GM12892 (cell line): ENCODE data around the gene POU6F2.
A peak's percentile ranks its signal among the peaks of the same experiment; 100 is the strongest.

Source experiments
- DNase-seq: peaks from one replicate; pipeline ENCODE4 v3.0.0; 2011; ENCODE audit not compliant: insufficient read length
- FAIRE-seq: peaks from 2 replicates; lab custom pipeline; 2011; peaks lifted over from hg19 to GRCh38; lab: Jason Lieb, UNC
- POLR2A ChIP-seq: IDR thresholded peaks from 2 replicates; pipeline ENCODE4 v1.6.1; 2011; ENCODE audit warnings: low read depth, low read length, control low read depth
- POLR2AphosphoS5 ChIP-seq: IDR thresholded peaks from 2 replicates; pipeline ENCODE4 v1.6.1; 2011; ENCODE audit warnings: low read depth, low read length, control low read depth
- TAF1 ChIP-seq: IDR thresholded peaks from 2 replicates; pipeline ENCODE4 v1.6.1; 2011; ENCODE audit warnings: low read depth, mild to moderate bottlenecking, control low read depth, low read length, borderline replicate concordance

Gene POU6F2

DNA sequence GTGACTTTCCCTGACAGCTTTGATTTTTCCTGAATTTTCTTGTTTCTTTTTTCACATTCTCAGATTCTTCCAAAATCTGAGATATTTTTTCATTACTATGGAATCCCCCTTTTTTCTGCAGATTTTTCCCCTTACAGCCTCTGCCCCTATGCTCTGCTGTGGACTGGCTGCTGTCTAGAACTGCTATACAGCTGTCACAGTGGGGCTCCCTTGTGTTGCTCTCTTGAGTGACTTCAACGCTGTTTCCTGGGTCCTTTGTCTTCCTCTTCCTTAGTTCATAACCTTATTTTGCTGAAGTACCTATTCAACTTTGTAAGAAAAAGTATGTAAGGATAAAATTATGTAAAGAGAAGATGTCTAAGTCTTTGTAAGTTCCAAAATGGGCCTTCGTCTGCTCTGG, 354.4 kb downstream of the POU6F2 start:
- DNase-seq = no peak
- FAIRE-seq = no peak
- TF ChIP-seq TAF1 (no peak), POLR2AphosphoS5 (no peak), POLR2A (no peak)

DNA sequence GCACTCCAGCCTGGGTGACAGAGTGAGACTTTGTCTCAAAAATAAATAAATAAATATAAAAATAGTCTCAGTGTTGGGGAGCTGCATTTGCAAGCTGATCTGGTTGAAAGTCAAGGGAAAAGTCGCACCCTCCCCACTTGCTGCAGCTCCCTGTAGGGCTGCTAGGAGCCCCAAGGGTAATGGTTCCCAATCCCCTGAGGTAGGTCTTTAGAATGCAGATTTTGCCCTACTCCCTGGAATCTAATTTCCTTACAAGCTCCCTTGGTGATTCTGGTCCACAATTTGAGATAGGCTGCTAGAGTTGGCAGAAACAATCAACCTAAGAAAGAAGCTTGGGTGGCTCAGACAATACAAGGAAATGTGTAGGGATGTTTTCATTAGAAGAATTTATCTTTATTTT, 356.0 kb downstream of the POU6F2 start:
- no peak for FAIRE-seq

DNA sequence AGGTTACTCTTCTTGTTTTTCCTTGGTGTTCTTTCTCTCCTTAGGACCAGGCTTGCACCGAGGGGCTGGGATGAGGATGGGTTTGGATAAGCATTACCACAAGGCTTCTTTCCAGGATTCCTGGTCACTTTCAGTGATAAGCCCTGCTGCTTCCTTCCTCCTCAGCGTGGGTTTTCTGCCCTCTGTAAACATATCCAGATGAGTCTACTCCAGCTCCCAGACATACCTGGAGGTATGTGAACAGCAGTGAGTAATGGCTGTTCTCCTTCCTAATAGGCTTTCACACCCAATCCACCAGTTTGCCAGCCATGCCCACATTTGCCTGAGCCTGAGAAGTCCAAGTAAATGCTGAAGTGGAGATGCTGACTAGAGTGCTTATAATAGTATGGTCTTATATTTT, 358.7 kb downstream of the POU6F2 start:
- no peak for TF ChIP-seq POLR2AphosphoS5
- TF ChIP-seq POLR2A = no peak
- TF ChIP-seq TAF1 = no peak
- DNase-seq (no peak), FAIRE-seq (no peak)

More for the DNA sequence above, 356.0 kb downstream of the POU6F2 start:
- no peak for TF ChIP-seq POLR2A
- TF ChIP-seq POLR2AphosphoS5 = no peak
- TF ChIP-seq TAF1 = no peak
- no peak for DNase-seq

DNA sequence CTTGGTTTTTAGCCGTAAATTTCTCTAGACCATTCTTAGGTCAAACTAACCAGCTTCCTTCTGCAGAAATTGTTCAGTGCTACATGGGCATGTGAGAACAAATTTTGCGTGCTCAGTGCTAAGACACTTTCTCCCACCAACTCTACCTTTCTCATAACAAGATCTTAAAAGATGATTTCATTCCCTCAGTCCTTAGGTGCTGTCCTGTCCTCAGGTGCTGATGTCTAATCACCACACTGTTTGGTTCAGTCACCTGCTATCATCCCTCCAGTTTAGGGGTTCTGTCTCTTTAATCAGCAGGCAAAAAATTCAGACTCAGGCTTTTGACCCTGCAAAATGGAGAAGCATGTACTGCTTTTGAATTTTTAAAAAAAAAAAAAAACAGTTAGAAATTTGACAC, 361.0 kb downstream of the POU6F2 start:
- FAIRE-seq (no peak), DNase-seq (no peak)
- TF ChIP-seq POLR2AphosphoS5 (no peak), POLR2A (no peak)

DNA sequence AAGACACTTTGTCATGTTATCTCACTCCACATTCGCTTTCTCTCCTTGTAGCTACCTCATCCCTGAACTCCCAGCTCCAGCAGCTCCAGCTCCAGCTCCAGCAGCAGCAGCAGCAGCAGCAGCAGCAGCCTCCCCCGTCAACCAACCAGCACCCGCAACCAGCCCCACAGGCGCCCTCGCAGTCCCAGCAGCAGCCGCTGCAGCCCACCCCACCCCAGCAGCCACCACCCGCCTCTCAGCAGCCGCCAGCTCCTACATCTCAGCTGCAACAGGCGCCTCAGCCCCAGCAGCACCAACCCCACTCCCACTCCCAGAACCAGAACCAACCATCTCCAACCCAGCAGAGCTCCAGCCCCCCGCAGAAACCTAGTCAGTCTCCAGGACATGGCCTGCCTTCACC, 361.9 kb downstream of the POU6F2 start:
- FAIRE-seq (no peak), DNase-seq (no peak)
- TF ChIP-seq TAF1 (no peak), POLR2AphosphoS5 (no peak), POLR2A (no peak)

DNA sequence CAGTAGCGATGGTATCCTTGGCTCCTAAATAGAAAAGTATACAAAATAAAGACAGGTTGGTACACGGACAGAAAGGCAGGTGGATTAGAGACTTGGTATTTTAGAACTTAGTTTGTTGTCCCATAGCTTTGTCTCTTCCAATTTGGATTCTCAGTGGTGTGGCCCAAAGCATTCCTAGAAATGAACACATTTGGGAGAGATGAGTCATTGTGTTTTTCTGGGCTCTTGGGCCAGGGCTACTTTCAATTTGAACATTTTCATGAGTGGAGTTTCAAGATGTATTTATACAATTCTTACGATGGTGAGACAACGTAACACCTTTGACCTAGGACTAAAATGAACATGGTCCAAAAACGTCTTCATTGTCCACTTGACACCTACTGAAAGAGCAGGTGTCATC, 363.4 kb downstream of the POU6F2 start:
- TF ChIP-seq TAF1 (no peak), POLR2A (no peak), POLR2AphosphoS5 (no peak)
- FAIRE-seq = no peak
- DNase-seq = no peak

DNA sequence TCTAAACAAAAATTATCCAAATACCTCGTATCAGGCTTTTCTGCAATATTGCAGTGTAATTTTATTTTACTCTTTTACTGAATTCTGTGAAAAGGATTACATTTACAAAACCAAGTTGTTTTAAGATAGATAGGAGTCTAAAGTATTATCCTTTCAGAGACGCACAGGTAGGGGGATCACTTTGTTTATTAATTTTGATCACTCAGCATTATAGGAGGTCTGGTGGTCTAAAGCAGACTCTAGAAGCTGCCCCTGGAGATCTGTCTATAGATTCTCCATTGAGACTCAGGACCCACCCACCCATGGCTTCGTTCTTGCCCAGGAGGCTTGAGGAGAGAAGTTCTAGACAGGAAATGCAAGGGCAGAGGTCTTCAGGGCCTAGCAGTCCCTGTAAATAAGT, 365.1 kb downstream of the POU6F2 start:
- no peak for FAIRE-seq
- TF ChIP-seq POLR2A = no peak
- no peak for TF ChIP-seq POLR2AphosphoS5
- no peak for TF ChIP-seq TAF1

DNA sequence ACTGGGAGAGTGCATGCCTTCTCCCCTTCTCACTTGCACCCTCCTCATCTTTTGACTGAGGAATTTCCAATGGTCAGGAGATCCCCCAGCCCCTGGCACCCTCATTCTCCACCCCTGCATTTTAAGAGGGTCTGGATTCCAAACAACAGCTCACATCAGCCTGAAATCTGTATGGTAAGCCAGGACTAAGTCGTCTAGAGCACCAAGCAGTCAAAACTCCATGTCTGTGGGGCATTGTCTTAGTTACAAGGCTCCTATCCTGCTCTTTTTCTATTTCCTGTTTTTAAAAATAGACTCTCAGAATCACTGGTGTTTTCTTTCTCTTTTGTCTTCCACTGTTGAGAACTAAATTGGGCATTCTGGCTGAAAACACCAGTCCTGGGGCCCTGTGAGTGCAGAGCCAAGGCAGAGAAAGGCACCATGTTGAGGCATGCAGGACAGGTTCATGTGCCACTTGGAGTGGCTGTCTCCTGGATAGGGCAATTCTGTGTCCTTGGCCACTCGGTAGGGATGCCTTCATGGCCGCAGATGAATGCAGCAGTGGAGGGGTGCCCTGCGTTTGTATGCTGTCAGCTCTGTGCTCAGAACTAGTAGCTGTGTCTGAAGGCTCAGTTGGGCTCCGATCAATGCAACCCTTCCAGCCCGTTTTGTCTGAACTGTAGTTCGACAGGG, 371.9 kb downstream of the POU6F2 start:
- no peak for TF ChIP-seq POLR2AphosphoS5
- TF ChIP-seq POLR2A = no peak
- no peak for TF ChIP-seq TAF1
- FAIRE-seq = peak; percentile 80
- no peak for DNase-seq

More for the DNA sequence above, 365.1 kb downstream of the POU6F2 start:
- no peak for DNase-seq

DNA sequence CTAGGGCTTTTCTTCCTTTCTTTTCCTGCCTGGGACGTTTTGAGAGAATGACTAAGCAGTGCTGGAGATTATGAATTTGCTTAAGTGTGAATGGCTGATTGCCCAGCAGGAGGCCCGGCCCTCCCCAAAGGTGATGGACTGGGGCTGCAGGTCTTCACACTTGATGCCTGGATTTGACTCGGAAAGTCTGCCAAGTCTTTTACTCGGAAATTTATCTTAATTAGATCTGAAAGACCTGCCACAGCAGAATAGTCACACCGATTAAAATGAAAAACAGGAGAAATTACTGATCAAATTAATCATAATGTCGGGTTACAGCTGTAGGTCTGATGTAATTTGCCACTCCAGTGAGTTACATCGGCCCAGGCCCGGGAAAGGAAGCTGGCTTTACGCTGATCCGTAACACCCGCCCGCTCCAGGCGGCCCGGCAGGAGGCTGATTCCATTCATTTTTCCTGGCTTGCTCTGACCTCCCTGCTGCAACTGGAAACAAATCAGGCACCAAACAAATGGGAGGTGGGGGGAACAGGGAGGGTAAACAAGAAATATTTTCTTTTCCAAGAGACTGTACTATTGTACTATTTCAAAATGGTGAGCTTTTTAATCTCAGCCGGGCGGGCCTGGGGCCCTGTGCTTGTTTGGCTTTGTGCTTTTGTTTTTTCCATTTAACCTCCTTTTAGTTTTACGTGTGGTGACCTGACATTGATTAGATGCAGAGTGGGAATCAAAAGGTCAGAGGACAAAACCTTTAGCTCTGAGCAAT, 376.1 kb downstream of the POU6F2 start:
- no peak for TF ChIP-seq TAF1
- no peak for TF ChIP-seq POLR2A
- TF ChIP-seq POLR2AphosphoS5 = no peak
- no peak for DNase-seq

DNA sequence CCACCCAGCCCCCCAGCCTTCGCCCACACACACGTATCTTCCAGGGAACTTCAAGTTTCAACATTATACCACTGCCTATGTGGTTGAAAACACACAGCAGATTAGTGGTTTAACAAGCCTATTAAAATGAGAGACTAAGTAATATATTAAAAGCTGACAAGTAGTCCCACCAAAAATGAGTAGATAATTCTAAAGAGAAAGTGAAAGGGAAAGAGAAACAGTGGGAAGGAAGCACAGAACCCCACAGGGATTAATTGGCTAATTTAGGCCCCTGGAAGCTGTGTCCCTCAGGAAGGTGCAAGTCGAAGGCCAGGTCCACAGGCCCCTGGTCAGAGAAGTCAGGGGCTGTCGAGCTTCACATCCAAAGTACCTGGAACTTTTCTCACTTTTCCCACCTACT, 378.0 kb downstream of the POU6F2 start:
- DNase-seq = no peak
- TF ChIP-seq POLR2A = no peak
- TF ChIP-seq TAF1 = no peak
- TF ChIP-seq POLR2AphosphoS5 = no peak
- peak; percentile 56 for FAIRE-seq

More for the DNA sequence above, 376.1 kb downstream of the POU6F2 start:
- no peak for FAIRE-seq

DNA sequence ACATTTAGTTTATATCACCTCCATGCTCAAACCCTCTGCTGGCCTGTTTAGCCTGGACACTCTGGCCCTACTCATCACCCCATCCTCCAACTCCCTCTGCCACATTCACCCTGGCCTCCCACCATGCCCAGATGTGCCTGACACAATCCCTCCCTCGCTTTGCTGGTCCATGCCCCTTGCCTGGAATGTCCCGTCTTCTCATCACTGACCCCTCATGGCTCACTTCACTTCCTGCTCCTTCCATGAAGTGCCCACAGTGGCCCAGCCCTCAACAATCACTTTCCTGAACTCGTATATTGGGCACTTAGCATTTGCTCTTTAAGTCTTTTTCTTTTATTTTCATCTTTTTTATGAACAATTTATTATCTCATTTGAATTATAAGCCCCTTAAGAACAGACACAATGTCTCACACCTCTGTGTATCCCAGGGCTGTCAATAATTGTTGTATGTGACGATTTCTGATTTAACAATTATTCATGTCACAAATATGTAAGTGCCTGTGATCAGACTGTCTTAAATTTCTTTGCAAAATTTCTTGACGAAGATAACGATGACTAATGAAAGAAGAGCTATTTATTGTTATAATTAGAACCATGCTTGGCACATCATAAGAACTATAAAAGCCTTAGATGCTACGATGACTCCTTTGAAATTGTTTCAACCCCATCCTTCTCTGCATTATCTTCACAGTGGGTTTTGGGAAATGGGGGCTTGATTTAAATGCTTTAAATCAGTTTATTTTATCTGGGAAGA, 378.6 kb downstream of the POU6F2 start:
- no peak for DNase-seq
- no peak for FAIRE-seq
- TF ChIP-seq POLR2AphosphoS5 = no peak
- no peak for TF ChIP-seq TAF1
- no peak for TF ChIP-seq POLR2A
